ENCODE results near the gene KRTAP9-3.
"Not testable (repeated sequence)": the region's sequence is repeated elsewhere in the genome, so short reads cannot be mapped to it uniquely, and the experiment has no call there.

KRTAP9-3 gene

GRCh38 chr17:41231731-41232130, 518 bp upstream of the KRTAP9-3 start:
- DNase-seq (ENCODE audit: low spot score in 2 of 2), result no peak
- Mint-ChIP-seq H3K27ac (no peak overlapping the region), H3K36me3 (no peaks in the 10 kb centered on the region), H3K4me1 (peaks cover 6% of the 10 kb centered on the region), H3K9me3 (no peaks in the 10 kb centered on the region), H3K4me3 (no peak overlapping the region)
- no peak for ATAC-seq

GRCh38 chr17:41237116-41237515, 4.9 kb downstream of the KRTAP9-3 start:
- H3K4me3 Mint-ChIP-seq; H3K27ac Mint-ChIP-seq; ATAC-seq; H3K9me3 Mint-ChIP-seq; H3K4me1 Mint-ChIP-seq; H3K36me3 Mint-ChIP-seq; DNase-seq (ENCODE audit: low spot score in 2 of 2): not testable (repeated sequence)

- H3K4me1 Mint-ChIP-seq; DNase-seq (ENCODE audit: low spot score in 2 of 2): not testable (repeated sequence)
Observed at GRCh38 chr17:41237949-41238437, 5.7 kb downstream of the KRTAP9-3 start, which contains the start of gene KRTAP9-8. Gene KRTAP9-8 (plus strand): TSS chr17:41237999. CDS start chr17:41238052, 53 bp downstream.

GRCh38 chr17:41246995-41247787, 14.9 kb downstream of the KRTAP9-3 start:
- ATAC-seq; H3K36me3 Mint-ChIP-seq; H3K27ac Mint-ChIP-seq; DNase-seq (ENCODE audit: low spot score in 2 of 2); H3K4me1 Mint-ChIP-seq; H3K9me3 Mint-ChIP-seq; H3K4me3 Mint-ChIP-seq: not testable (repeated sequence)

More at GRCh38 chr17:41237949-41238437, 5.7 kb downstream of the KRTAP9-3 start, which contains the start of gene KRTAP9-8:
- not testable (repeated sequence) for H3K36me3 Mint-ChIP-seq, H3K27ac Mint-ChIP-seq, H3K4me3 Mint-ChIP-seq, ATAC-seq, H3K9me3 Mint-ChIP-seq

- not testable (repeated sequence) for H3K4me3 Mint-ChIP-seq; ATAC-seq; H3K4me1 Mint-ChIP-seq; H3K27ac Mint-ChIP-seq; DNase-seq (ENCODE audit: low spot score in 2 of 2); H3K9me3 Mint-ChIP-seq; H3K36me3 Mint-ChIP-seq
Observed at GRCh38 chr17:41249637-41250240, 17.5 kb downstream of the KRTAP9-3 start, which contains the start of gene KRTAP9-4. Gene KRTAP9-4 (plus strand): TSS chr17:41249687. CDS start chr17:41249721, 34 bp downstream.

GRCh38 chr17:41251261-41251660, 19.0 kb downstream of the KRTAP9-3 start:
- no peak overlapping the region for H3K27ac Mint-ChIP-seq
- no peak overlapping the region for H3K4me3 Mint-ChIP-seq
- ATAC-seq (no peak), DNase-seq (ENCODE audit: low spot score in 2 of 2) (no peak)
- H3K9me3 Mint-ChIP-seq, result no peaks in the 10 kb centered on the region
- peaks cover 6% of the 10 kb centered on the region for H3K4me1 Mint-ChIP-seq
- H3K36me3 Mint-ChIP-seq, result no peaks in the 10 kb centered on the region

- H3K4me1 Mint-ChIP-seq, result peaks cover 6% of the 10 kb centered on the region
- ATAC-seq (no peak), DNase-seq (ENCODE audit: low spot score in 2 of 2) (no peak)
- no peaks in the 10 kb centered on the region for H3K9me3 Mint-ChIP-seq
- H3K36me3 Mint-ChIP-seq, result no peaks in the 10 kb centered on the region
- no peak overlapping the region for H3K4me3 Mint-ChIP-seq
- no peak overlapping the region for H3K27ac Mint-ChIP-seq
Observed at GRCh38 chr17:41254861-41255260, 22.6 kb downstream of the KRTAP9-3 start.

GRCh38 chr17:41255381-41256290, 23.4 kb downstream of the KRTAP9-3 start, which contains the start of gene KRTAP9-9:
Gene KRTAP9-9 (plus strand): TSS chr17:41255384.
- H3K36me3 Mint-ChIP-seq; H3K9me3 Mint-ChIP-seq; ATAC-seq; DNase-seq (ENCODE audit: low spot score in 2 of 2); H3K4me3 Mint-ChIP-seq; H3K4me1 Mint-ChIP-seq; H3K27ac Mint-ChIP-seq: not testable (repeated sequence)

GRCh38 chr17:41256291-41256685, 24.0 kb downstream of the KRTAP9-3 start:
- H3K9me3 Mint-ChIP-seq, result no peaks in the 10 kb centered on the region
- no peak for ATAC-seq
- H3K36me3 Mint-ChIP-seq, result no peaks in the 10 kb centered on the region
- peaks cover 6% of the 10 kb centered on the region for H3K4me1 Mint-ChIP-seq
- DNase-seq (ENCODE audit: low spot score in 2 of 2), result no peak
- no peak overlapping the region for H3K4me3 Mint-ChIP-seq
- no peak overlapping the region for H3K27ac Mint-ChIP-seq

GRCh38 chr17:41258406-41258805, 26.2 kb downstream of the KRTAP9-3 start:
- Mint-ChIP-seq H3K9me3 (no peaks in the 10 kb centered on the region), H3K27ac (no peak overlapping the region), H3K4me1 (peaks cover 11% of the 10 kb centered on the region), H3K4me3 (no peak overlapping the region), H3K36me3 (no peaks in the 10 kb centered on the region)
- DNase-seq (ENCODE audit: low spot score in 2 of 2), result no peak
- ATAC-seq, result no peak

- no peak overlapping the region for H3K4me3 Mint-ChIP-seq
- DNase-seq (ENCODE audit: low spot score in 2 of 2) (no peak), ATAC-seq (no peak)
- H3K4me1 Mint-ChIP-seq, result peaks cover 5% of the 10 kb centered on the region
- no peaks in the 10 kb centered on the region for H3K9me3 Mint-ChIP-seq
- H3K27ac Mint-ChIP-seq, result no peak overlapping the region
- no peaks in the 10 kb centered on the region for H3K36me3 Mint-ChIP-seq
Observed at GRCh38 chr17:41263212-41263611, 31.0 kb downstream of the KRTAP9-3 start.

- Mint-ChIP-seq H3K4me3 (no peak overlapping the region), H3K36me3 (no peaks in the 10 kb centered on the region), H3K4me1 (peaks cover 5% of the 10 kb centered on the region), H3K9me3 (no peaks in the 10 kb centered on the region), H3K27ac (no peak overlapping the region)
- ATAC-seq (no peak), DNase-seq (ENCODE audit: low spot score in 2 of 2) (no peak)
Observed at GRCh38 chr17:41264599-41264998, 32.4 kb downstream of the KRTAP9-3 start.

- ATAC-seq, result no peak
- no peaks in the 10 kb centered on the region for H3K9me3 Mint-ChIP-seq
Observed at GRCh38 chr17:41265078-41265477, 32.8 kb downstream of the KRTAP9-3 start, which contains the start of gene KRTAP9-6. Gene KRTAP9-6 (plus strand): TSS chr17:41265378. CDS start chr17:41265378, 0 bp downstream.

GRCh38 chr17:41267711-41268110, 35.5 kb downstream of the KRTAP9-3 start:
- Mint-ChIP-seq H3K4me3 (no peak overlapping the region), H3K4me1 (peaks cover 4% of the 10 kb centered on the region), H3K27ac (no peak overlapping the region), H3K36me3 (no peaks in the 10 kb centered on the region), H3K9me3 (no peaks in the 10 kb centered on the region)
- no peak for DNase-seq (ENCODE audit: low spot score in 2 of 2)
- ATAC-seq, result no peak

More at GRCh38 chr17:41265078-41265477, 32.8 kb downstream of the KRTAP9-3 start, which contains the start of gene KRTAP9-6:
- no peaks in the 10 kb centered on the region for H3K36me3 Mint-ChIP-seq
- DNase-seq (ENCODE audit: low spot score in 2 of 2), result no peak
- peaks cover 5% of the 10 kb centered on the region for H3K4me1 Mint-ChIP-seq
- H3K27ac Mint-ChIP-seq, result no peak within 1 kb of the TSS
- H3K4me3 Mint-ChIP-seq, result no peak within 1 kb of the TSS

- H3K4me1 Mint-ChIP-seq; H3K9me3 Mint-ChIP-seq; H3K27ac Mint-ChIP-seq; ATAC-seq; H3K36me3 Mint-ChIP-seq; H3K4me3 Mint-ChIP-seq; DNase-seq (ENCODE audit: low spot score in 2 of 2): not testable (repeated sequence)
Observed at GRCh38 chr17:41271323-41271722, 39.1 kb downstream of the KRTAP9-3 start.

Data from stimulated activated effector memory CD8-positive, alpha-beta T cell treated with anti-CD3 and anti-CD28 coated beads, Interleukin-12 subunit alpha, Interleukin-12 subunit beta, amount 100 ng/mL, for 72 hours (primary cell).